ENCODE results near the gene PRPF18. TPM values are rescaled to one million over a fixed set of nuclear protein-coding genes. Genes with fewer than 3 reads are reported as not detected.

PRPF18 gene
- total and polyA plus RNA-seq, 2 of the 4 experiments (the other 2 are of a cell fraction): 10.0 to 16.9 TPM

DNA sequence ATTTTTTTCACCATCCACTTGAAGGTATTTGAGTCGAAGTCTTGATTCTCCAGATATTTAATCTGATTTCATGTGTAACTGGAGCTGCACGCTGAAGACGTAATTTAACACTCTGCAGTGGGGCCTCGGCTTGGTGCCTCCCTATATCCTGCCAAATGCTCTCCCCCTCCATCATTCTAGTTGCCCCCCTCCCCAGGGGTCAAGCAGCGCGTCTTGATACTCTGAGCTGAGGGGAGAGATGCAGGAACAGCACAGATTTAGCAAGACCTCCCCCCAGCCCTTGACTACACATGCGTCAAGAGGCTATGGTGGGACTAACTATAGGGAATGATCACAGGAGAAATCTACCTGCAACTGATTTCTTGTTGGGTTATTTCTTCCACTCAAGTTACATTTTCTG, 85.8 kb downstream of the PRPF18 start:
- ATAC-seq (ENCODE audit: low read depth) (no peak), DNase-seq (no peak)
- H4K5ac ChIP-seq (ENCODE audit: low read depth, low read length): no peak overlapping the region
- WGBS, 2 experiments (ENCODE audit: extremely low coverage in 2 of 2, insufficient read length in 1 of 2): no CpG with 5 or more reads among the region's 7 CpGs
- no peak overlapping the region for H2BK120ac ChIP-seq (ENCODE audit: low read depth, low read length)
- no peak overlapping the region for H3K23ac ChIP-seq (ENCODE audit: low read depth, low read length)
- TF ChIP-seq, protein P1, sequence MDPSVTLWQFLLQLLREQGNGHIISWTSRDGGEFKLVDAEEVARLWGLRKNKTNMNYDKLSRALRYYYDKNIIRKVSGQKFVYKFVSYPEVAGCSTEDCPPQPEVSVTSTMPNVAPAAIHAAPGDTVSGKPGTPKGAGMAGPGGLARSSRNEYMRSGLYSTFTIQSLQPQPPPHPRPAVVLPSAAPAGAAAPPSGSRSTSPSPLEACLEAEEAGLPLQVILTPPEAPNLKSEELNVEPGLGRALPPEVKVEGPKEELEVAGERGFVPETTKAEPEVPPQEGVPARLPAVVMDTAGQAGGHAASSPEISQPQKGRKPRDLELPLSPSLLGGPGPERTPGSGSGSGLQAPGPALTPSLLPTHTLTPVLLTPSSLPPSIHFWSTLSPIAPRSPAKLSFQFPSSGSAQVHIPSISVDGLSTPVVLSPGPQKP (IDR thresholded peaks at IDR 0.05; ENCODE audit: borderline replicate concordance, low read depth, low read length): no peak
- TF ChIP-seq CHD1 (IDR thresholded peaks at IDR 0.05; ENCODE audit: low read depth, low read length) (no peak), MAFK (IDR thresholded peaks at IDR 0.05; ENCODE audit: low read depth, low read length) (no peak), POLR2A (IDR thresholded peaks at IDR 0.05; ENCODE audit: low read depth, low read length) (no peak), CTCF (conservative IDR thresholded peaks at IDR 0.05; ENCODE audit: low read depth, low read length) (no peak), RCOR1 (IDR thresholded peaks at IDR 0.05; ENCODE audit: insufficient replicate concordance, low read length) (no peak), CEBPB (IDR thresholded peaks at IDR 0.05; ENCODE audit: low read depth, low read length) (no peak), RFX5 (IDR thresholded peaks at IDR 0.05; ENCODE audit: low read depth, low read length) (no peak), MAZ (IDR thresholded peaks at IDR 0.05; ENCODE audit: borderline replicate concordance, low read depth, low read length) (no peak), USF2 (IDR thresholded peaks at IDR 0.05; ENCODE audit: low read depth, low read length) (no peak), BHLHE40 (IDR thresholded peaks at IDR 0.05; ENCODE audit: low read depth, low read length) (no peak)
- H4K20me1 ChIP-seq (ENCODE audit: insufficient read depth, low read length): peaks cover 3% of the 10 kb centered on the region; the same call in 1 of the 2 replicates
- no peak overlapping the region for H2AFZ ChIP-seq (replicated peaks; ENCODE audit: low read length, poor library complexity)
- H4K91ac ChIP-seq (ENCODE audit: insufficient read depth, low read depth, low read length): no peak overlapping the region
- no peak overlapping the region for H3K18ac ChIP-seq (ENCODE audit: low read depth, low read length)
- no peak overlapping the region; the same call in 1 of the 2 replicates for H3K4me2 ChIP-seq (ENCODE audit: low read depth, low read length)
- peaks cover 18% of the 10 kb centered on the region for H3K9me1 ChIP-seq (ENCODE audit: insufficient read depth, low read length)
- ChIA-PET CTCF (no interaction called here), POLR2A (ENCODE audit: unreplicated experiment) (no interaction called here)
- no TSS peak for BruUV-seq (replicated peaks)
- no peak overlapping the region for H3K14ac ChIP-seq (replicated peaks; ENCODE audit: low read depth, low read length)
- no peak overlapping the region for H3K4me3 ChIP-seq (ENCODE audit: insufficient read depth, low read depth, low read length)
- peaks cover 14 to 66% of the 10 kb centered on the region in 2 experiments; a peak in 3 of 4 replicates for H3K79me1 ChIP-seq (ENCODE audit: low read depth in 1 of 2, low read length in 2 of 2)
- H3K4me1 ChIP-seq (ENCODE audit: control insufficient read depth, insufficient read depth, low read length): peaks cover 6% of the 10 kb centered on the region; the same call in 1 of the 2 replicates
- H2BK20ac ChIP-seq (ENCODE audit: low read depth, low read length): no peak overlapping the region
- no peaks in the 10 kb centered on the region for H3K9me3 ChIP-seq (ENCODE audit: control insufficient read depth, insufficient read depth, low read length)
- no peak overlapping the region for H3K56ac ChIP-seq (ENCODE audit: extremely low read depth, insufficient read depth, low read length)
- H2AK5ac ChIP-seq (ENCODE audit: low read depth, low read length): no peak overlapping the region
- intact Hi-C loops (cut with micrococcal nuclease) (no loop called here), dilution Hi-C loops (cut with HindIII; ENCODE audit: low sequenced_read_pairs, unreplicated experiment) (no loop called here), in situ Hi-C loops (cut with MboI; ENCODE audit: low sequenced_read_pairs) (loop anchor here (25.0 kb wide), 1 partner anchor 415 kb away; no protein-coding TSS in a partner anchor)
- no peaks in the 10 kb centered on the region for H3K27me3 ChIP-seq (ENCODE audit: control insufficient read depth, insufficient read depth, low read length)
- no peak overlapping the region for H2BK5ac ChIP-seq (ENCODE audit: low read depth, low read length, poor library complexity, severe bottlenecking)
- no peak overlapping the region for H4K8ac ChIP-seq (ENCODE audit: low read depth in 2 of 2, low read length in 2 of 2)
- no peak overlapping the region for H2AK9ac ChIP-seq (replicated peaks; ENCODE audit: low read depth, low read length, poor library complexity)
- H3K9ac ChIP-seq (ENCODE audit: low read depth, low read length): no peak overlapping the region
- H3K36me3 ChIP-seq (ENCODE audit: control insufficient read depth, insufficient read depth, low read length): peaks cover 42% of the 10 kb centered on the region
- H3K4ac ChIP-seq (ENCODE audit: low read depth, low read length): no peak overlapping the region
- no peak overlapping the region for H2BK15ac ChIP-seq (ENCODE audit: low read depth, low read length)
- peak overlapping the region; percentile 20; the same call in 1 of the 2 replicates for H3K27ac ChIP-seq (ENCODE audit: insufficient read depth, low read length)

All from IMR-90 (cell line).